Stomach smooth muscle (tissue), 2 donors: ENCODE measurements around the gene SPP2.

Experiments
- H3K27ac ChIP-seq: one replicate; pipeline ENCODE4 v1.7.0; 2013; ENCODE audit warnings: mild to moderate bottlenecking, low read length, inconsistent platforms
- H3K27me3 ChIP-seq, 2 donors: one replicate each; pipeline ENCODE4 v1.7.0; 2013; ENCODE audit warnings: low read length in 2 of 2; ENCODE audit not compliant: insufficient read depth in 2 of 2, control insufficient read depth in 1 of 2
- H3K36me3 ChIP-seq, 2 donors: one replicate each; pipeline ENCODE4 v1.7.0; 2013; ENCODE audit warnings: low read length in 2 of 2; ENCODE audit not compliant: control insufficient read depth in 2 of 2, insufficient read depth in 2 of 2
- H3K4me1 ChIP-seq: one replicate; pipeline ENCODE4 v1.7.0; 2013; ENCODE audit warnings: low read length; ENCODE audit not compliant: control insufficient read depth, insufficient read depth
- H3K4me3 ChIP-seq, 2 donors: one replicate each; pipeline ENCODE4 v1.7.0; 2013; ENCODE audit warnings: low read length in 2 of 2
- H3K9ac ChIP-seq, 2 donors: one replicate each; pipeline ENCODE4 v1.7.0; 2013; ENCODE audit warnings: low read length in 2 of 2, mild to moderate bottlenecking in 1 of 2
- H3K9me3 ChIP-seq, 2 donors: one replicate each; pipeline ENCODE4 v1.7.0; 2013; ENCODE audit warnings: low read length in 2 of 2; ENCODE audit not compliant: control insufficient read depth in 2 of 2
- donor health status: healthy.
- donor health status: Pancreatic carcinoma.

The SPP2 gene

DNA sequence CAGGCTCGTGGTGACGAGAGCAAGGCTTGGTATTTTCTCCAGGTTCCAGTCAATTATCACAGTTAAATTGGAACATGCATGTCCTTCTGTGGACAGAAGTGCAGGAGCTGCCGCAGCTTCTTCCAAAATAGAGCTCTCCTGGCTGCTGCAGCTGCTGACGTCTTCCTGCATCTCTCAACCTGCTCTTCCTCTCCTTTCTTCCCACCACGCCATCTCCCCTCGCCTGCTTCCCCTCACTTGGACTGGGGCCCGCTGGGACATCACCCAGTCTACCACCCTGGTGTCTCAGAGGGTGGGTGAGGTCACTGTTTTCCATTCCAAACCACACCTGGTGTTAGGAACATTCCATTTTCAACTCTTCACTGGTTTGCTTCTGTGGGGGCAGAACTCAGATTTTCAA is 41.4 kb downstream of the SPP2 start:
- H3K4me3 ChIP-seq: no peak overlapping the region
- no peaks in the 10 kb centered on the region for H3K4me1 ChIP-seq
- no peak overlapping the region for H3K9ac ChIP-seq

GRCh38 chr2:234092344-234092743 is 41.8 kb downstream of the SPP2 start:
- Histone ChIP-seq H3K4me1 (no peaks in the 10 kb centered on the region), H3K9me3 (peaks cover 0 to 3% of the 10 kb centered on the region in 2 donors), H3K27ac (no peak overlapping the region), H3K36me3 (no peaks in the 10 kb centered on the region), H3K4me3 (no peak overlapping the region), H3K9ac (no peak overlapping the region), H3K27me3 (no peaks in the 10 kb centered on the region)

More for the DNA sequence above, 41.4 kb downstream of the SPP2 start:
- H3K9me3 ChIP-seq: no peaks in the 10 kb centered on the region
- no peaks in the 10 kb centered on the region for H3K27me3 ChIP-seq
- H3K27ac ChIP-seq: no peak overlapping the region
- H3K36me3 ChIP-seq: no peaks in the 10 kb centered on the region

DNA sequence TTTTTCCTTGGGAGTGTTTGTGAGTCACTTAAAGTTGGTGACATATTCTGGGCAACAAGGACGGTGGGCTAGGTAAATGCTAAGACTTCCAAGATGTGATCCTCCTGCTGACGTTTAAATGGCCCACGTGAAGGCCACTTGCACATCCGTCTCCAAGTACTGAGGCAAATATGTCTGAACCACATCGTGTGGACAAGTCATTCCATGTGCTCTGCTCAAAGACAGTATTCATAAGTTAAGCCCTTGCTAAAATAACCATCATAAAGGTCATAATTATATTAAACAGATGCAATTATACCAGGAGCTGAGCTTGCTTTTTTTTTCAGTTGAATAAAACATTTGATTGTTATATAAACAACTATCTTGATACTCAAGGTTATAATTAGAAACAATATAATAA is 44.8 kb downstream of the SPP2 start:
- H3K4me1 ChIP-seq: no peaks in the 10 kb centered on the region
- peaks cover 0 to 4% of the 10 kb centered on the region in 2 donors for H3K9me3 ChIP-seq
- no peaks in the 10 kb centered on the region for H3K27me3 ChIP-seq
- H3K4me3 ChIP-seq: no peak overlapping the region
- no peak overlapping the region for H3K9ac ChIP-seq
- no peaks in the 10 kb centered on the region for H3K36me3 ChIP-seq
- no peak overlapping the region for H3K27ac ChIP-seq

DNA sequence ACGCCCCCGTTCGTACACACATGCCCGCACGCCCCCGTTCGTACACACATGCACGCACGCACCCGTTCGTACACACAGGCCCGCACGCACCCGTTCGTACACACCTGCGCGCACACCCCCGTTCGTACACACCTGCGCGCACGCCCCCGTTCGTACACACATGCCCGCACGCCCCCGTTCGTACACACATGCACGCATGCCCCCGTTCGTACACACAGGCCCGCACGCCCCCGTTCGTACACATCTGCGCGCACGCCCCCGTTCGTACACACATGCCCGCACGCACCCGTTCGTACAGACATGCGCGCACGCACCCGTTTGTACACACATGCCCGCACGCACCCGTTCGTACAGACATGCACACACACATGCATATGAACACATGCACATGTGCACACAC is 45.7 kb downstream of the SPP2 start:
- Histone ChIP-seq H3K27ac (no peak overlapping the region), H3K9me3 (peaks cover 0 to 4% of the 10 kb centered on the region in 2 donors), H3K36me3 (no peaks in the 10 kb centered on the region), H3K27me3 (no peaks in the 10 kb centered on the region), H3K9ac (no peak overlapping the region), H3K4me1 (no peaks in the 10 kb centered on the region), H3K4me3 (no peak overlapping the region)

- Histone ChIP-seq H3K9ac (no peak overlapping the region), H3K27me3 (no peaks in the 10 kb centered on the region), H3K27ac (no peak overlapping the region), H3K36me3 (no peaks in the 10 kb centered on the region), H3K4me1 (no peaks in the 10 kb centered on the region), H3K4me3 (no peak overlapping the region), H3K9me3 (peaks cover 0 to 4% of the 10 kb centered on the region in 2 donors)
Measured at GRCh38 chr2:234098681-234099080, 48.2 kb downstream of the SPP2 start.

GRCh38 chr2:234099266-234099665 is 48.8 kb downstream of the SPP2 start:
- H3K9ac ChIP-seq: no peak overlapping the region
- peaks cover 0 to 4% of the 10 kb centered on the region in 2 donors for H3K9me3 ChIP-seq
- H3K4me3 ChIP-seq: no peak overlapping the region
- H3K4me1 ChIP-seq: no peaks in the 10 kb centered on the region
- no peaks in the 10 kb centered on the region for H3K36me3 ChIP-seq
- H3K27ac ChIP-seq: no peak overlapping the region
- H3K27me3 ChIP-seq: no peaks in the 10 kb centered on the region

GRCh38 chr2:234100686-234101085 is 50.2 kb downstream of the SPP2 start:
- no peak overlapping the region for H3K9ac ChIP-seq

GRCh38 chr2:234102112-234102511 is 51.6 kb downstream of the SPP2 start:
- Histone ChIP-seq H3K4me3 (no peak overlapping the region), H3K4me1 (no peaks in the 10 kb centered on the region), H3K27ac (no peak overlapping the region)

More at GRCh38 chr2:234100686-234101085, 50.2 kb downstream of the SPP2 start:
- Histone ChIP-seq H3K9me3 (peaks cover 0 to 4% of the 10 kb centered on the region in 2 donors), H3K4me1 (no peaks in the 10 kb centered on the region), H3K27me3 (peaks cover 0 to 1% of the 10 kb centered on the region in 2 donors), H3K27ac (no peak overlapping the region), H3K36me3 (no peaks in the 10 kb centered on the region), H3K4me3 (no peak overlapping the region)

GRCh38 chr2:234107861-234108260 is 57.4 kb downstream of the SPP2 start:
- Histone ChIP-seq H3K9ac (no peak overlapping the region), H3K27ac (no peak overlapping the region)

More at GRCh38 chr2:234102112-234102511, 51.6 kb downstream of the SPP2 start:
- Histone ChIP-seq H3K9ac (no peak overlapping the region), H3K9me3 (peaks cover 0 to 3% of the 10 kb centered on the region in 2 donors), H3K36me3 (no peaks in the 10 kb centered on the region), H3K27me3 (peaks cover 0 to 5% of the 10 kb centered on the region in 2 donors)

DNA sequence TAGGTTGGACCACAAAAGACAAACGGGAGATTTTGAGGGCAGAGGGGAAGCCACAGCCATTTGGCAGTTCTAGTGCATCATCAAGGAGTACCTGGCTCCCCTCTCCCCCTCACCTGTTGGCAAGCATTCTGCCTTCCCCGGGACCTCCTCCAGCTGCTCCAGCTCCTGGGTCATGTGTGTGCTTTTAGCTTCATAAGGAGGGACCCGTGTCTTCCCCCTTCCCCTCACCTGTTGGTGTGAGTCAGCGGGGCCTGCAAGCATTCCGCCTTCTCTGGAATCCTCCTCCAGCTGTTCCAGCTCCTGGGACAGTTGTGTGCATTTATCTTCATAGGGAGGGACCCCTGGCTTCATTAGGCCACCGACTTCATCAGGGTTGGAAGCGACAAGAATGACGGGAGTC is 58.8 kb downstream of the SPP2 start:
- Histone ChIP-seq H3K9ac (no peak overlapping the region), H3K27ac (no peak overlapping the region), H3K27me3 (peaks cover 0 to 5% of the 10 kb centered on the region in 2 donors), H3K36me3 (no peaks in the 10 kb centered on the region), H3K9me3 (no peaks in the 10 kb centered on the region), H3K4me3 (no peak overlapping the region), H3K4me1 (no peaks in the 10 kb centered on the region)

More at GRCh38 chr2:234107861-234108260, 57.4 kb downstream of the SPP2 start:
- no peak overlapping the region for H3K4me3 ChIP-seq
- no peaks in the 10 kb centered on the region for H3K4me1 ChIP-seq
- peaks cover 0 to 5% of the 10 kb centered on the region in 2 donors for H3K27me3 ChIP-seq
- H3K36me3 ChIP-seq: no peaks in the 10 kb centered on the region
- H3K9me3 ChIP-seq: no peaks in the 10 kb centered on the region

GRCh38 chr2:234110219-234110618 is 59.7 kb downstream of the SPP2 start:
- Histone ChIP-seq H3K4me1 (no peaks in the 10 kb centered on the region), H3K27me3 (peaks cover 0 to 5% of the 10 kb centered on the region in 2 donors), H3K27ac (no peak overlapping the region), H3K9ac (no peak overlapping the region), H3K4me3 (no peak overlapping the region), H3K36me3 (no peaks in the 10 kb centered on the region), H3K9me3 (no peaks in the 10 kb centered on the region)
